ENCODE measurements around the gene ATP1B2. TPM values are rescaled to one million over a fixed set of nuclear protein-coding genes. Genes with fewer than 3 reads are reported as not detected.
"Not testable (repeated sequence)": the region's sequence is repeated elsewhere in the genome, so short reads cannot be mapped to it uniquely, and the experiment has no call there.

Gene ATP1B2, protein sequence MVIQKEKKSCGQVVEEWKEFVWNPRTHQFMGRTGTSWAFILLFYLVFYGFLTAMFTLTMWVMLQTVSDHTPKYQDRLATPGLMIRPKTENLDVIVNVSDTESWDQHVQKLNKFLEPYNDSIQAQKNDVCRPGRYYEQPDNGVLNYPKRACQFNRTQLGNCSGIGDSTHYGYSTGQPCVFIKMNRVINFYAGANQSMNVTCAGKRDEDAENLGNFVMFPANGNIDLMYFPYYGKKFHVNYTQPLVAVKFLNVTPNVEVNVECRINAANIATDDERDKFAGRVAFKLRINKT
- 10.0 TPM for total RNA-seq

DNA sequence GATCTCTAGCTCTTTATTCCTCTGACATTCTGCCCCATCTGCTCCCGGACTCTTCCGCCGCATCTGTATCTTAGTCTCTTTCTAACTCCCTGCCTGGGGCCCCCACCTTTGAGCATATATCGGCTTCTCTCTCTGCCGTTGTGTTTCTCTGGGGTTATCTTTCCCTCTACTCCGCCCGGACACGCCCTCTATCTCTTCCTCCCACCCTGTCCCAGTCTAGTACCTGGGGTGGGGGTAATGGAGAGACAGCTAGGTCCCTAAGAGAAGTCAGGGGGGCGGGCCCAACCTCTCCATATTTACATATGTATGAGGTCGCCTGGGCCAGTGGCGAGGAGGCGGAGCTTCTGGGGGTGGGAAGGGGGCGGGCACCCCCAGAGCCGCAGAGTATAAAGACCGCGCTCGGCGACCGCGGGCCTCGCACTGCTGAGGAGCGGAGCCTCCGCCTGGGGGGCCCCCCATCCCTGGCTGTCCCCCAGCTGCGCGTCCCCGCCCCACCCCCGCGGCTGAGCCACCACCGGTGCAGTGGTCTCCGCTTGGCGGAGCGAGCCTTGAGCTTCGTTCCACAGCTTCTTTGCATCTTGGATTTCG is at the start of gene ATP1B2:
Gene ATP1B2, plus strand, starts transcription at position 418 of the 588 bp plus-strand sequence. CDS start 593 bp downstream, outside the sequence.
- DNase-seq (ENCODE audit: low spot score), result peak; percentile 69

DNA sequence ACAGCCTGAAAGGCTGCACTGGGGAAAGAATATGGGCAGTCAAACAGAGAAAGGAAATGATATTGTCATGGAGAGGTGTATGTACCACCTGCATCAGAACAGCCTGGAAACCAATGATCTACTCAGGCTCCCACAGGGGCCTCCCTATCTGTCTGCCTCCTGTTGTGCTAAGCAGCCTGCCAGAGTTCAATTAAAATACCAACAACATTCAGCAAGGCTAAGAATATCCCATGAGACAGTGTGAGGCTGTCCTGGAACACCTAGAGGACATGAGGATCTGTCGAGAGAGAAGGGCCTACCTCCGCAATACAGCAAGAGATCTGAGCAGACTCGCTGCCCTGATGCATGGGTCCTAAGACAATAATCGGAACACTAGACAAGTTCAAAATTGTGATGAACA is 44.4 kb upstream of the ATP1B2 start:
- no peak for DNase-seq (ENCODE audit: low spot score)

DNA sequence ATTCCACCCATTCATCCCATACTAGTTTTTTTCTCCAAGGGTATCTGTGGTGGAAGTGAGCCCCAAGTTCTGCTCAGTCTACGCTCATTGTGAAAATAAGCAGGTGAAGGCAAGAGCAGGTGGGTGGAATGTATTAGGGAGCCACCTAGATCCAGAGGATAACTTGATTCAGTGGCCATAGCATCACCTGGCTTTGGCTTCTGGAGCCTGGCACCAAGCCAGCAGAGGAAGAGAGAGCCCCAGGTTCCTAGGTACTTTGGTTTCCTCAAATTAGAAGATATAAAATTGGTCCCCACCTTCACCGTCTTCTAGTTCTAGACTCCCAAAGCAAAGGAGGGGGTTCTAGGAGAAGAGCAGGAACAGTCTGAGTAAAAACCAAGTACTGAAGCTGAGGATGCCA is 40.1 kb upstream of the ATP1B2 start:
- no peak for DNase-seq (ENCODE audit: low spot score)

DNA sequence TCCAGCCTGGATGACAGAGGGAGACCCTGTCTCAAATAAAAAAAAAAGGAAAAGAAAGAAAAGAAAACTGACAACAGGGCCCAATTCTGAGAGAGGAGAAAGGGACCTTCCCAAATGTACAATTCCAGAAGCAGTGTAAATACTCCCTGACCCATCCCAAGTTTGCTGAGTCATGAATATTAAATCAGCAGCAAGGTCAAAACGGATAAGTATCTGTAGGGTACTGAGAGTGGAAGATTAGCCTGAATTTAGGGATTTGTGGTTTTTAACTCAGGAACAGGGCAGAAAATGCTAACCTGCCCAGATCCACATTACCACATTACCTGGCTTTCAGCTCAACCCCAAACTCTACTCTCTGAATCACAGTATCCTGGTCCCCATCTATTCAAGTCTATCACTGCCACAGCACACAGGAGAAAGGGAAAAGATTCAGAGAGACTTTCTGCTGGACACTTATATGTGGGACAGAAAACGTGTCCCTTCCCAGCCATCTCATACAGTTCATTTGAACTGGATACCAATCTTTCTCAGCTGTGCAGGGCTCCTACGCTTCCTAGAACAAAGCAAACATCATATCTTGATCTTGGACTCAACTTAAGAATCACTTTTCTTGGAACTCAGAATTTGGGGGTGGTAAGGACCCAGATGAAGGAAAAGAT is 39.0 kb upstream of the ATP1B2 start:
- no peak for DNase-seq (ENCODE audit: low spot score)

DNA sequence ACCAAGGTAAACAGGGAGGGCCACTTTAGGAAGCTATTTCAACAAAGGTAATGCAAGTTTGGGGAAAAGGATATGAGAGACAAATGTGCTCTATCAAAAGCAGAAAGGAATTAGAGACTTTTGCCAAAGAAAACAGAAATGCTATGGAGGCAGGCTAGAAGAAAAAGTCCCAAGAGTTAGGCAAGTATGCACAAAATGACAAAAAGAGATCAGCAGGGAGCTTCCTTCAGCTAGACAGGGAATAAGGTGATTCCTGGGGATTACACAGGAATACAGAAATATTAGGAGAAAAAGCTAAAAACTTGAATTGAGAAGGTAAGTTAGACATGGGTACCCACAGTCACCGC is 38.5 kb upstream of the ATP1B2 start:
- no peak for DNase-seq (ENCODE audit: low spot score)

DNA sequence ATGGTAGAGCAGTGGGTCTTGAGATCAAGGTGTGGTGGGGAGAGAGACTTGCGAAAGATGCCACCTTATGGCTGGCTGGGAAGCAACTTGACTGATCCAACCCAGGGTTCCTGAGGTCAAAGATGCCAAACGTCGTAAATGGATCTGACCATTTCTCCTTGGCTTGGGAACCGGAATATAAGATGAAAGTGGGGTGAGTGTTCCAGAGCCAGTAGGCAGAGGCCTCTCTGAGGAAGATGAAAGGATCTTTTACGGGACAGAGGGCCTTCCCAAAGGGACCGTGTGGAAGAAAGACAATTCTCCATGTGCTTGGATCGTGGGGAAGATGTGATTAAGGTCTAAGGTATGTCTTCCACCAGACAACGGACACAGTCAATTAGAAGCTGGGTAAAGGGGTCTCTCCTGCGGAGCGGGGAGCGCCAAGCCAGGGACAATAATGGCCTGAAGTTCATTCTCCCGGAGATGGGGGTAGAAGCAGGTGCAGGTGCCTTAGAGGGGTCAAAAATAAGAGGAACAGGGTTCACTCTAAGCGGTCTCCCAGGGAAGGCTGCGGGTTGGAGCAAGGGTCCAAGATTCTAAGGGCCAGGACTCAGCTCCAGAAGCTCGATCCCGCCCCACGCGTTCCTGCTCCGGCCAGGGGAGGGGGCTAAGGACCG is 36.8 kb upstream of the ATP1B2 start:
- no peak for DNase-seq (ENCODE audit: low spot score)

DNA sequence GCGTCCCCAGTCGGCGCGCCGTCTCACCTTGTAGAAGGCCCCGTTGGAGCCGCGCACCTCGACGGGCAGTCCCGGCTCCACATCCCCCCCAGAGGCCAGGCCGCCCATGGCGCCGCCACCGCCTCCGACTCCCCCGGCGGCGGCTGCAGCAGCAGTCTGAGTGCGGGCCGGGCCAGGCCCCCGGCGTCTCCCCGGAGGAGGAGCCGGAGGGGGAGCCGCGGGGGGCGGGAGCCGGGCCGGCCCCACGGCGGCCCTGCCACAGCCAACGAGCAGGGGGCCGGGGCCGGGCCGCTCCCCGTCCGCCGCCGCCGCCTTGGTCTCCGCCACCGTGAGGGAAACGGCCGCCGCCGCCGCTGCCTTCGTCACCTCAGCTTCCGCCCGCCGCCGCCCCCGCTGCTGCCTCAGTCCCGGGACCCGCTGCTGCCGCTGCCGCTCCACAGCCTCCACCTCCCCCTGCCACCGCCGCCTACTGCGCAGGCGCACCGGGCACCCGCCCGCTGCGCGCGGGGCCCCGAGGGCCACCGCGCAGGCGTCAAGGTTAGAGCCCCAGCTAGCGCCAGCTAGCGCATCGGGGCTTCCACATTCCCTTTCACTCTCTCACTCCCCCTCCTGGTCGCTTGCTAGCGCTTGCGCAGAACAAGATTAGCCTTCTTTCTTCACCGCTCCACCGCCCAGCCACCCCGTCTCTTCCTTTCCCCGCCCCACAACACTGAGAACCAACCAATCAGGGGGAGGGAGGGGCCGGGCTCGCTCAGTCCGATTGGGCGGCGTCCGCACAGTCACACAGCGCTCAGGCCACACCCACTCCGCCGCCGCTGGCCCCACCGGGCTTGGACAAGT is 36.1 kb upstream of the ATP1B2 start, which contains the start of gene FXR2:
Gene FXR2, minus strand, starts transcription at position 473 of the 840 bp plus-strand sequence. Its CDS starts 365 bp downstream, at position 108.
- DNase-seq (ENCODE audit: low spot score), result peak; percentile 100

DNA sequence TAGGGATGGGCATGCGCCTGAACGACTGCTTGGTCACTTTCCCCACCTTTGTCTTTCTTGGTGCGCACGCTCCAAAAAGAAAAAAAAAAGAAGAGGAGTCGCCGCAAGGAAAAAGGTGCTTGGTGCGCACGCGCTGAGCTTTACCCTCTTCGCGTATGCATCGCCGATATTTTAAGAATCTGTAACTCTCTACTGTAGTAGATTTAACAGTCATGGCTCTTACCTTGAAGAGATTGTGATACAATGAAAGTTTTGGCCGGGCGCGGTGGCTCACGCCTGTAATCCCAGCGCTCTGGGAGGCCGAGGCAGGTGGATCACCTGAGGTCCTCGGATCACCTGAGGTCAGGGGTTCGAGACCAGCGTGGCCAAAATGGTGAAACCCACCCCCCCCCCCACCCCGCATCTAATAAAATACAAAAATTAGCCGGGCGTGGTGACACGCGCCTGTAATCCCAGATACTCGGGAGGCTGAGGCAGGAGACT is 35.4 kb upstream of the ATP1B2 start:
- no peak for DNase-seq (ENCODE audit: low spot score)

DNA sequence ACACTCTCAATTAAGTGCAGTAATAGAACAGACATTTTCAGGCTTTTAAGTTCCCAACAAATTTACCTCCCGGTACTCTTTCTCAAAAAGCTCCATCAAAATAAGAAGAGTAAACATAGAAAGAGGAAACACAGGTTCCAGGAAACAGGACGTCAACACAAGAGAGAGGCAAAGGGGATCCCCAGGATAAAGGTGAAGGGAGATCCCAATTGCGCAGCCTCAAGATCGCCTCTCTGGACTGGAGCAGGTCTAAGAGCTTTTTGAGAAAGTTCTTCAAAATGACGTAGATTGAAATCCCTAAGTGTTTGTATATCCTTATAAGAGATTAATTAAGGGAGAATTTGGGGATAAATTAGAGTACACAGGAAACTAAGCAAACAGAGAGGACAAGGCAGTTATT is 32.1 kb upstream of the ATP1B2 start:
- DNase-seq (ENCODE audit: low spot score), result no peak

DNA sequence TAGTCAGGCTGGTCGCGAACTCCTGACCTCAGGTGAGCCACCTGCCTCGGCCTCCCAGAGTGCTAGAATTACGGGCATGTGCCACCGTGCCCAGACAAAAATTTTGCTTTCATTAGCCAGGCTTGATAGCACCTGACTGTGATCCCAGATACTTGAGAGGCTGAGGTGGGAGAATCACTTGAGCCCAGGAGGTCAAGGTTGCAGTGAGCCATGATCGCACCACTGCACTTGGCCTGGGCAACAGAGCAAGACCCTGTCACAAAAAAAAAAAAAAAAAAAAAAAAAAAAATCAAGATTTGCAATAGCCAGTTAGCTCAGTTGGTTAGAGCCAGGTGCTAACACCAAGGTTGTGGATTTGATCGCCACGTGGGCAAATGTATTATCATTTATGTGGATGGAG is 29.9 kb upstream of the ATP1B2 start:
- DNase-seq (ENCODE audit: low spot score), result no peak

DNA sequence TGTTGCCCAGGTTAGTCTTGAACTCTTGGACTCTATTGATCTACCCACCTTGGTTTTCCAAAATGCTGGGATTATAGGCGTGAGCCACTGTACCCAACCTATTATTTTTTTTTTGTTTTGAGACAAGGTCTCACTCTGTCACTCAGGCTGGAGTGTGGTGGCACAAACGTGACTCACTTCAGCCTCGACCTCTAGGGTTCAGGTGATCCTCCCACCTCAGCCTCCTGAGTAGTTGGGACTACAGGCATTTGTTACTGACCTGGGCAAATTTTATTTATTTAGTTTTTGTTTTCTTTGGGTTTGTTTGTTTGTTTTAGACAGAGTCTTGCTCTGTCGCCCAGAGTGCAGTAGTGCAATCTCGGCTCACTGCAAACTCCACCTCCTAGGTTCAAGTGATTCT is 27.1 kb upstream of the ATP1B2 start:
- no peak for DNase-seq (ENCODE audit: low spot score)

DNA sequence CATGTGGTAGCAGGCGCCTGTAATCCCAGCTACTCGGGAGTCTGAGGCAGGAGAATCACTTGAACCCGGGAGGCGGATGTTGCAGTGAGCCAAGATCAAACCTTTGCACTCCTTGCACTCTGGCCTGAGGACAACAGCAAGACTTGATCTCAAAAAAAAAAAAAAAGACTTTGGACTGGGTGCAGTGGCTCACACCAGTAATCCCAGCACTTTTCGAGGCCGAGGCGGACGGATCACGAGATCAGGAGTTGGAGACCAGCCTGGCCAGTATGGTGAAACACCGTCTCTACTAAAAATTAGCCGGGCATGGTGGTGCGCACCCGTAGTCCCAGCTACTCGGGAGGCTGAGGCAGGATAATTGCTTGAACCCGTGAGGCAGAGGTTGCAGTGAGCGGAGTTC is 25.0 kb upstream of the ATP1B2 start:
- not testable (repeated sequence) for DNase-seq (ENCODE audit: low spot score)

DNA sequence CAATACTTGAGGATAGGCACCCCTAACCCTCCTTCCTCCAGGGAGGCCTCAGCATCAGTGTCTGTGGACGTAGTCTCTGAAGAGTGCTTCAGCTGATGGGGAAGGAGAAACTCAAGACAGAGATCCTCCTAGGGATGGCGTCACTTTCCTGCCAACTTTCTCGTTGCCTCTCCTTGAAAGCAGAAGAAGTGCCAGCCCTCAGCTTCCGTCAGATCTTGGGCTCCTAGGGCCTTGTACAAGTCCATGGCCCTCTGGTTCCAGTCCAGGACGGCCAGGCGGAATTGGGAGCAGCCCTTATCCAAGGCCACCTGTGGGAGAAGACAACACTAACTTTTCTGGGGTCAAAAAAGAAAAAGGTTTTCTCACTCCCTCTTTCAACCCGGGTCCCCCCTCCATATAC is 24.4 kb upstream of the ATP1B2 start:
- DNase-seq (ENCODE audit: low spot score), result no peak

DNA sequence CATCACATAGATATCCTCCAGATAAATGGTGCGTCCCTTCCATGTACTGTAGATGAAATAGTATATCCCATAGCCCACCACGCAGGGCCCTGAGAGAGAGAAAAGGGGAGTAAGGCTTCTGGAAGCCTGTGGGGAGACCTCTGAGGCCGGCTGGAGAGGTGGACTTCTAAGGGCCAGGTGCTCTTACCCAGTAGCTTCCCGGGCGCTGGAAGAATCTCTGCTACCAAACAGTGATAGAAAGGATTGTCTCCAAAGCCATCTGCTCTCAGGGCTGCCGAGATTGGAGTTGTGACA is 23.8 kb upstream of the ATP1B2 start:
- no peak for DNase-seq (ENCODE audit: low spot score)

DNA sequence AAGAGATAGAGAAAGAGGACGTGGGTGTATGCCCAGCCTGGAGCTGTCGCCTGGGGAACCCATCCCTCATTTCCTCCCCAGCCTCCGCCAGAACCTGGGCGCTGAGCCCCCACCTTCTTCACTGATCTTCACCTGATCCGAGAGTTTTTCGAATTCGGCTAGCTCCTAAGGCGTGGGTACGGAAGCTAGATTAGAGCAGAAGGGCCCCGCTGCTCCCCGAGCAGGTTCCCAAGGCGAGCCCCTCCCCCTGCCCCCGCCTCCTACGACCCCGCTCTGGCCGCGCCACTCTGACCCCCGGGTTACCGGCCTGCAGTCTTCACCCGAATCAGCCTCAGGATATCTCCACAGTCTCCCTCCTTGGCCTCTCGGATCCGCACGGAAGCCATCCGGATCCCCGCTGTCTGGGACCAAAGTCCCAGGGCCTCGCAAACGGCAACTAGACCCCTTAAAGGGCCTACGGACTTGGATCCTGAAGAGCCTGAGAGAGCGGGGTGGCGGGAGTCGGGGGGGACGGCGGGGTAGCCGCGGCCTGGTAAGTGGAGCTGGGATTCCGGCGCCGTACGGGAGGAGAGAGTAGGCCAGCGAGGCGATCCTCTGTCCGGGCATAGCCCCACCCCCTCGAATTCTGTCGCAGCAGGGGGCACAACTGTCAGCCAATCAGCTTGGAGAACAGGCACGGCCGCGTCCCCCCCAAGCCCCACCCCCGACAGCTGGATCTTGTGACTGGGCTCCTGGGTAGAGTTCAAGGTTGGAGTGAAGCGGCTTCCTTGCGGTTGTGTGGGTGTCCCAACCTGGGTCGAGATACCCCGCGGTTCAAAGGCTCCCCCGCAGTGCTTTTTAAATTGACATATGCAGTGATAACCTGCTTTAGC is 23.2 kb upstream of the ATP1B2 start, which contains the start of gene SAT2:
Gene SAT2, minus strand, starts transcription at position 572 of the 872 bp plus-strand sequence. Its CDS starts 186 bp downstream, at position 386.
- DNase-seq (ENCODE audit: low spot score), result peak; percentile 96

DNA sequence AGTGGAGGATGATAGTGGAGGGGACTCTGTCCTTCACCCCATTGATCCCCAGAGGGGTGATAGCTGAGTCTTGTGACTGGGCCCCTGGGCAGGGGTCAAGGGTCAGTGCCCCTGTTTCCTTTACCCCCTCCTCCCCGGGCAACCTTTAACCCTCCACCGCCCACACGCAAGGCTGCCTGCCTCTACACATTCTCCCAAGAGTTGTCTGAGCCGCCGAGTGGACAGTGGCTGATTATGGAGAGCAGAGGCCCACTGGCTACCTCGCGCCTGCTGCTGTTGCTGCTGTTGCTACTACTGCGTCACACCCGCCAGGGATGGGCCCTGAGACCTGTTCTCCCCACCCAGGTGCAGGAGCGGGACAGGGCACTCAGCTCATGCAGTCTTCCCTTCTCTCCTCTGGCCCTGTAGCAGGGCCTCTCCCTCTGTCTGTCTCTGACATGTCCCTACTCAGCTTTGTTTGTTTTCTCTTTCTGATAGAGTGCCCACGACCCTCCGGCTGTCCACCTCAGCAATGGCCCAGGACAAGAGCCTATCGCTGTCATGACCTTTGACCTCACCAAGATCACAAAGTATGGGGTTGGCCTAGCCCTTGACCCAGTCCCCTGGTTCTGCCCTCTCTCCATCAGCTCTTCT is 20.7 kb upstream of the ATP1B2 start, which contains the start of gene SHBG:
Gene SHBG, plus strand, starts transcription at position 197 of the 633 bp plus-strand sequence. Its CDS starts 38 bp downstream, at position 235.
- DNase-seq (ENCODE audit: low spot score), result no peak

DNA sequence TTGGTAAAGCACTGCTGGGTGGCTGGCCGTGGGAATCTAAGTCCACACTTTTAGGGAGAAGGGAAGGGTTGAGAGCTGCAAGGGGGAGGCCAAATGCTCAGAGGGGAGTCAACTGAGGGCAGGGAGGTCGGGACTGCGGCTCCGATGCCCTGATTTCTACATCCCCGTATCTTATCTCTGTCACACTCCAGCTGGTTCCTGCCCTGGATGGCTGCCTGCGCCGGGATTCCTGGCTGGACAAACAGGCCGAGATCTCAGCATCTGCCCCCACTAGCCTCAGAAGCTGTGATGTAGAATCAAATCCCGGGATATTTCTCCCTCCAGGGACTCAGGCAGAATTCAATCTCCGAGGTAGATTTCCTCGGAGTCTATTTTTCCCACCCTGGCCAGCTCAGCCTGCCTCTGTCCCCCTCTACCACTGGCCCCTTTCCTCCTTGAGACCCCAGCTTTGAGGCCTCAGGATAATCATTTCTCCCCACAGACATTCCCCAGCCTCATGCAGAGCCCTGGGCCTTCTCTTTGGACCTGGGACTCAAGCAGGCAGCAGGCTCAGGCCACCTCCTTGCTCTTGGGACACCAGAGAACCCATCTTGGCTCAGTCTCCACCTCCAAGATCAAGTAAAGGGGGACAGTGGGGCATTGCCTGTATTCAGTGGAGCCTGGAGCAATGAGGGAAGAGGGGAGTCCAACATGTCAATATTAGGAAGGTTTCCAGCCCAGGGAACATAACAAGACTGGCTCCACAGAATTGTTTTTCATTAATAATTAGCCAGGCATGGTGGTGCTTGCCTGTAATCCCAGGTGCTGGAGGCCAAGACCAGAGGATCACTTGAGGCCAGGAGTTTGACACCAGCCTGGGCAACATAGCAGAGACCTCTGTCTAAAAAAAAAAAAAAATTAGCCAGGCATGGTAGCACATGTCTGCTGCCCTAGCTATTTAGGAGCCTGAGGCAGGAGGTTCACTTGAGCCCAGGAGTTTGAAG is 19.0 kb upstream of the ATP1B2 start:
- no peak for DNase-seq (ENCODE audit: low spot score)

DNA sequence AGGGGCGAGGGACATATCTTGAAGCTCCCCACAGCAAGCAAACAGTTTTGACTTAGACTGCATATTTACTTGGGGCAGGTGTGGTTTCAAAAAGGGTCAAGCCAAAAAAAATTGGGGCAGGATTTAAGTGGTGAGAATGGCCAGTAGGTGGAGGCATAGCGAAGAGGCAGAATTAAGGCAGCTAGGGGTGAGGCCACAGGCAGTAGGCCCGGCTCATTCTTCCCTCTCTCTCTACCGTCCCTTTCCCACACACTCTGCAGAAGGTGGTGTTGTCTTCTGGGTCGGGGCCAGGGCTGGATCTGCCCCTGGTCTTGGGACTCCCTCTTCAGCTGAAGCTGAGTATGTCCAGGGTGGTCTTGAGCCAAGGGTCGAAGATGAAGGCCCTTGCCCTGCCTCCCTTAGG is 18.2 kb upstream of the ATP1B2 start:
- DNase-seq (ENCODE audit: low spot score), result no peak

DNA sequence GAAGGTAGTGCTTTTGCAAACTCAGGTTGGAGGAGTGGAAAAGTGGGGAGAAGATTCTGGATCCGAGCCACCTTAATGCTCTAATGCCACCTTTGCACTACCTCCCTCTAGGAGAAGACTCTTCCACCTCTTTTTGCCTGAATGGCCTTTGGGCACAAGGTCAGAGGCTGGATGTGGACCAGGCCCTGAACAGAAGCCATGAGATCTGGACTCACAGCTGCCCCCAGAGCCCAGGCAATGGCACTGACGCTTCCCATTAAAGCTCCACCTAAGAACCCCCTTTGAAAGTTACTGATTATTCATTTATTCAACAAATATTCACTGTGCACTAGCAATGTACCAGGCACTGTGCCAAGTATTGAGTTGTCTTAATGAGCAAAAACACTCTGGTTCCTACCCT is 17.6 kb upstream of the ATP1B2 start:
- DNase-seq (ENCODE audit: low spot score), result no peak

Measured in ureter (tissue), 1 donor.